Stimulated activated CD4-positive, alpha-beta T cell treated with anti-CD3 and anti-CD28 coated beads, Interleukin-2, amount 100 ng/mL, for 24 hours (primary cell): ENCODE measurements around the gene NHERF2.

Experiments used
- DNase-seq, 2 donors: peaks; one replicate each; pipeline ENCODE4 v3.0.0-alpha.2; 2020

The NHERF2 gene

DNA sequence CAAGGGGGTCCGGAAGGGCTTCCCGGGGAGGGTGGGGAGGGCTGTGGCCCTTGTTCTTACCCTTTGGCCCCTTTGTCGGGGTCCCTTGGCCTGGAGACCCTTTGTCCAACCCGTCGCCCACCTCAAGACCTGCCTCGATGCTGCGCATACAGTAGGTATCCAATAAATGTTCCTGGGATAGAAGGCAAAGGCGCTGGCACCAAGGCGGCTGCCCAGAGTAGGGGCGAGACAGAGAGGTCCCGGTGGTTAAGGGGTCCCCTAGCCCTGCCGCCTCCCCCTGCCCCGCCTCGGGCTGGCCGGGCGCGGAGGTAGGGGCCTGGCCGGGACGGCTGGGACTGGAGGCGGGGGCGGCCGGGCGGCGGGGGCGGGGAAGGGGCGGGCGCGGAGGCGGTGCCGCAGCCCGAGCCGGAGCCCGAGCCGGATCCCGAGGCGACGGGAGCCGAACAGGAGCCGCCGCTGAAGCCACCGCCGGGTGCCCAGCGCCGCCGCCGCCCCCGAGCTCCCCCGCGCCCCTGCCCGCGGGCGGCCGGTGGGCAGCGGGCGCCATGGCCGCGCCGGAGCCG lies at the start of gene NHERF2:
NHERF2 (plus strand) TSS at position 442 of the 563 bp plus-strand sequence; CDS start at position 546, 104 bp downstream.
- peak in 1 of 2 donors; percentile 41 for DNase-seq

DNA sequence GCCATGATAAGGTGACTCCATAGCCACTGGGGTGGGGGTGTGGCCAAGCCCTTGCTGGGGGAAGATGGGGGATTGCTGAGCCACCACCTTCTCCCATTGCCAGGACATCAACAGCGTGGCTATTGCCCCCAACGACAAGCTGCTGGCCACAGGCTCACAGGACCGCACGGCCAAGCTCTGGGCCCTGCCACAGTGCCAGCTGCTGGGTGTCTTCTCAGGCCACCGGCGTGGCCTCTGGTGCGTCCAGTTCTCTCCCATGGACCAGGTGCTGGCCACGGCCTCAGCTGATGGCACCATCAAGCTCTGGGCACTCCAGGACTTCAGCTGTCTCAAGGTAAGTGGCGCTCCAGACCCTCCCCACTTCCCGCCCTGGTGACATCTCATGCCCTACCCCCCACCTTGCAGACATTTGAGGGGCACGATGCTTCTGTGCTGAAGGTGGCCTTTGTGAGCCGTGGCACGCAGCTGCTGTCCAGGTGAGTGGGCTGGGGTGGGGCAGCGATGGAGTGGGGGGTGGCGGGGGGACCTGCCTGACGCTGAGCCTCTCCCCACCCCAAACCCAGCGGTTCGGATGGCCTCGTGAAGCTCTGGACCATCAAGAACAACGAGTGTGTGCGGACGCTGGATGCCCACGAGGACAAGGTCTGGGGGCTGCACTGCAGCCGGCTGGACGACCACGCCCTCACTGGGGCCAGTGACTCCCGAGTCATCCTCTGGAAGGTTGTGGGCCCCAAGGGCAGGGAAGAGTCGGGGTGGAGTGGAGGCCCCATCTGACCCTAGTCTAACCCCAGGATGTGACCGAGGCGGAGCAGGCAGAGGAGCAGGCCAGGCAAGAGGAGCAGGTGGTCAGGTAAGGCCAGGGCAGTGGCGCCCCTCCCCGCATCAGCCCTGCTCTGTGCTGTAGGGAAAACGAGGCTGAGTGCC lies 49.5 kb upstream of the NHERF2 start:
- DNase-seq = no peak

- DNase-seq = no peak
These were observed 48.8 kb upstream of the NHERF2 start for GRCh38 chr16:1977875-1978268.

DNA sequence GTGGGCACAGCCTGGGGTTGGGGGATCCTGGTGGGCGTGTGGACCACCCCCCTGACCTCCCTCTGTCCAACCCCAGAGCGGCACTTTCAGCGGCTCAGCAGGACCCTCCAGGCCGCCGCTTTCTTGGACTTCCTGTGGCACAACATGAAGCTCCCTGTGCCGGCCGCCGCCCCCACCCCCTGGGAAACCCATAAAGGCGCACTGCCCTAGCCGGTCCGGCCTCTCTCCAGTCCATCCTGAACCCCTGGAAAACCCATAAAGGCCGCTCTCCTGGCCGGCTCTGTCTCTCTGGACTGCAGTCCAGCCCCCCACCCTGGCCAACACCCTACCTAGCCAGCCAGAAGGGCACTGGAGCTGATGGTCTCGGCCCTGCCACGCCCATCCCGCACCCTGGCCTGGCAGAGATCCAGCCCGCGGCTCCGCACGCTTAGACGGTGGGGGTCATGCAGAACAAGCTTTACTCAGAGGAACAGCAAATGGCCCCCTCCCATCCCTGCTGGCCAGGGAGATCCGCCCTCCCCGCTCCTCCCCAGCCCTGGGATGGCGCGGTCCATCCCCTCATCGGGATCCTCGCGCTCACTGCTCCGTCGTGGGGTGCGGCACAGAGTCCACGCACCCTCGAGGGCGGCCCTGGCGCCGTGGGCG lies 48.1 kb upstream of the NHERF2 start:
- DNase-seq = no peak

GRCh38 chr16:1979271-1980029 lies 47.3 kb upstream of the NHERF2 start:
- peak; percentile 44 to 63 for DNase-seq

DNA sequence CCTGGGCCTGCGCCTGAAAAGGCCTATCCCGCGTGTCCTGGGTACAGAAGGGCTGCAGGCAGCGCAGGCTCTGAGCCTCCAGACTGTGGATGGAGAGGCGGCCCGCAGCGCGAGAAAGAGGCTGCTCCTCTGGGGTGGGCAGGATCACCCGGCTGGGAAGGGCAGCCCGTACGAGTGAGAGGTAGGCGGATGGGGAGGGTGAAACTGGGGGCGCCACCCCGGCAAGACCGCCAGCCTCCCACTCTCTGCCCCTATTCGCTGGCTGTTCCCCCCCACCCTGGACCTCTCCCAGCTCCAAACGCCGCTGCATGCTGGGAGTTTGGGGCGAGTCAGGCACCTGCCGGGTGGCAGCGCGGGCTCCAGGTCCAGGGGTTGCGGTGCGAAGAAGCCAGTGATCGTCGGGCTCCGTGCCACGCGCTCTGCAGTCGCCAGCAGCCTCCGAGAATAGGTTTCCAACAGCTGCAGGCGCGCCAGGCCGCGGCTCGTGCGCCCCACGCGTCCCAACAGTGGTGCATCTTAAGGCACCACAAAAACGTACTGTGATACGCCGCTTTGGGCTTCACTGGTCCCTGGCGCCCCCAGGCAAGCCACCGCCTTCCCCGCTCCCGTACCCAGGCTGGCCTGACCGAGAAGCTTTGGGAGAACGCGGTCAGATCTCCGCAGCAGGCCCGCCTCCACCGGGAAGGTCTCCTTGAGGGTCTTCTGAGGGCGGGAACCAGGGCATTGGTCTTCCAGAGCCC lies 46.5 kb upstream of the NHERF2 start:
- no peak for DNase-seq

DNA sequence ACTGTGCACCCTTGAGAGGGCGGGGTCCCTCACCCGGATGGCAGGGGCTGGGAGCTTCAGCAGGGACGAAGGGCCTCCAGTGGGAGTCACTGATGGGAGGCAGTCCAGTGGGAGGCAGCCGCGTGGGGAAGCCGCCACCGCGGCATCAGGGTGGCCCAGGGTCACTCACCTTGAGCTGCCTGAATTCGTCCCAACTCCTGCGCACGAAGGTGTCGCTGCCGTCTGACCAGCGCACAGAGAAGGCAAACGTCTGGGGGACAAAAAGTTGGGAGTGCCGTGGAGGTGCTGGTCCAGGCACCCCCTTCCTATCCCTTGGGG lies 46.0 kb upstream of the NHERF2 start:
- no peak for DNase-seq

- no peak for DNase-seq
These were observed 45.3 kb upstream of the NHERF2 start, which contains the start of gene NOXO1 for GRCh38 chr16:1981398-1981836. Gene NOXO1 (minus strand): TSS chr16:1981469. CDS start chr16:1981179, 290 bp downstream.

GRCh38 chr16:1982013-1982433 lies 44.7 kb upstream of the NHERF2 start:
- no peak for DNase-seq

GRCh38 chr16:1982991-1983543 lies 43.6 kb upstream of the NHERF2 start:
- no peak for DNase-seq

GRCh38 chr16:1983544-1984346 lies 43.0 kb upstream of the NHERF2 start, which contains the start of gene GFER:
Gene GFER (plus strand): TSS chr16:1984193. CDS start chr16:1984219, 26 bp downstream.
- peak; percentile 74 to 86 for DNase-seq

DNA sequence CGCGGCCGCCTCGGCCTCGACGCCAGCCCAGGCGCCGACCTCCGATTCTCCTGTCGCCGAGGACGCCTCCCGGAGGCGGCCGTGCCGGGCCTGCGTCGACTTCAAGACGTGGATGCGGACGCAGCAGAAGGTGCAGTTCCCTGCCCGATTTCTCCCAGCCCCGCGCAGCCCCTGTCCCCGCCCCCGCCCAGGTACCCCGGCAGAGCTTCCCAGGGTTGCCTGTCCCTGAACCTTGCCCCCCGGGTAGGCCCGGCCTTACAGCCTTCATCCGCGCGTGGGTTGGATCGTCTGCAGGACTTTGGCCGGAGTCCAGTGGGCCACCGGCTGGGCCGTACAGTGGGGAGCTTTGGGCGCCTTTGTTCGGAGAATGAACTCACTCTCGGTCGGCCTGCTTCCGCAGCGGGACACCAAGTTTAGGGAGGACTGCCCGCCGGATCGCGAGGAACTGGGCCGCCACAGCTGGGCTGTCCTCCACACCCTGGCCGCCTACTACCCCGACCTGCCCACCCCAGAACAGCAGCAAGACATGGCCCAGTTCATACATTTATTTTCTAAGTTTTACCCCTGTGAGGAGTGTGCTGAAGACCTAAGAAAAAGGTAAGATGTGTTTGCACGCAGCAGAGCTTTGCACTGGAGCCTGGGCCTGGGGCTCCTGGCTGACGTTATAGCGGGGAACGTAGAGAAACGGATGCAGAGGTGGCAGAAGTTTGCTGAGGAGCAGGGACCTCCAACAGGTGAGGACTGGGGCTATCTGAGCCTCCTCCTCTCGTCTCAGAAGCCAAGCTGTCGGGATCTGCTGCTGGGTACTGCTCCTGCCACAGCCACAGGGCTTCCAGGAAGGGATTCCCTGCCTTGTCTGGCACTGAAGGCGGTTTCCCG lies 42.1 kb upstream of the NHERF2 start:
- no peak for DNase-seq

- no peak for DNase-seq
These were observed 41.1 kb upstream of the NHERF2 start for GRCh38 chr16:1985466-1986150.

- DNase-seq = no peak
These were observed 39.5 kb upstream of the NHERF2 start for GRCh38 chr16:1987198-1987597.

GRCh38 chr16:1989209-1990100 lies 37.2 kb upstream of the NHERF2 start, which contains the start of gene SYNGR3:
Gene SYNGR3 (plus strand): TSS chr16:1989970. CDS start chr16:1990103, 133 bp downstream.
- DNase-seq = no peak

DNA sequence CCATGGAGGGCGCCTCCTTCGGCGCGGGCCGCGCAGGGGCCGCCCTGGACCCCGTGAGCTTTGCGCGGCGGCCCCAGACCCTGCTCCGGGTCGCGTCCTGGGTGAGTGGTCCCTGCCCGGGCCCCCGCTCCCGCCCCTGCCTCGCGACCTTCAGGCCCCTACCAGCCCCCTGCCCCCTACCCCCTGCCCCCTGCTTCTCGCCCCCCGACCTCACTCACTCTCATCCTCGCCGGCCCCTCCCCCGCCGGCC lies 36.7 kb upstream of the NHERF2 start:
- no peak for DNase-seq

- peak in 1 of 2 donors; percentile 42 for DNase-seq
These were observed 36.2 kb upstream of the NHERF2 start for GRCh38 chr16:1990351-1991134.
